CD8-positive, alpha-beta memory T cell (primary cell): ENCODE results near the gene CAB39. TPM values are rescaled to one million over a fixed set of nuclear protein-coding genes. Genes with fewer than 3 reads are reported as not detected.
A peak's percentile ranks its signal among the peaks of the same experiment; 100 is the strongest.

Experiments used
- CTCF ChIA-PET: fragments of 350-600 bp; sonication (Branson Sonifier 250); formaldehyde crosslinking; loops from one replicate; lab custom pipeline; 2021; ENCODE audit warnings: antibody characterized with exemption; lab: Charles Lee
- POLR2A ChIA-PET: fragments of 350-600 bp; sonication (Branson Sonifier 250); formaldehyde crosslinking; loops from one replicate; lab custom pipeline; 2021; ENCODE audit warnings: antibody characterized with exemption; lab: Charles Lee
- DNase-seq, 5 donors: peaks; one replicate each; pipeline versions ENCODE4 v3.0.0 to v3.0.0-alpha.2; 2020 to 2022; ENCODE audit warnings: mixed read lengths in 1 of 5
- H3K27ac ChIP-seq: one replicate; pipeline ENCODE4 v1.7.0; 2013; ENCODE audit warnings: low read depth, mild to moderate bottlenecking, low read length, moderate library complexity
- H3K27me3 ChIP-seq: 2 replicates; pipeline ENCODE4 v1.7.0; 2013; ENCODE audit warnings: low read length, mild to moderate bottlenecking; ENCODE audit not compliant: insufficient read depth, poor library complexity, severe bottlenecking
- H3K36me3 ChIP-seq: 2 replicates; pipeline ENCODE4 v1.7.0; 2013; ENCODE audit warnings: mild to moderate bottlenecking, low read length, moderate library complexity; ENCODE audit not compliant: insufficient read depth
- H3K4me1 ChIP-seq: 2 replicates; pipeline ENCODE4 v1.7.0; 2013; ENCODE audit warnings: mild to moderate bottlenecking, low read length, moderate library complexity; ENCODE audit not compliant: insufficient read depth
- H3K4me3 ChIP-seq: 2 replicates; pipeline ENCODE4 v1.7.0; 2013; ENCODE audit warnings: mild to moderate bottlenecking, low read length
- H3K9me3 ChIP-seq: 2 replicates; pipeline ENCODE4 v1.7.0; 2013; ENCODE audit warnings: mild to moderate bottlenecking, low read length
- H3K27ac Mint-ChIP-seq, 8 donors: one replicate each; pipeline ENCODE4 v1.8.0; 2020 to 2021; ENCODE audit warnings: mixed read lengths in 8 of 8, mild to moderate bottlenecking in 6 of 8, inconsistent platforms in 3 of 8, moderate library complexity in 3 of 8
- H3K27me3 Mint-ChIP-seq, 2 donors: one replicate each; pipeline ENCODE4 v1.8.0; 2020 to 2021; ENCODE audit warnings: mixed read lengths in 2 of 2, mild to moderate bottlenecking in 1 of 2, moderate library complexity in 1 of 2
- H3K36me3 Mint-ChIP-seq, 3 donors: one replicate each; pipeline ENCODE4 v1.8.0; 2020 to 2021; ENCODE audit warnings: mixed read lengths in 3 of 3, inconsistent platforms in 1 of 3, mild to moderate bottlenecking in 1 of 3
- H3K4me1 Mint-ChIP-seq, 3 donors: one replicate each; pipeline ENCODE4 v1.8.0; 2020 to 2021; ENCODE audit warnings: mixed read lengths in 3 of 3, inconsistent platforms in 1 of 3, mild to moderate bottlenecking in 1 of 3
- H3K4me3 Mint-ChIP-seq, 7 donors: one replicate each; pipeline ENCODE4 v1.8.0; 2020 to 2021; ENCODE audit warnings: mixed read lengths in 7 of 7, mild to moderate bottlenecking in 6 of 7, moderate library complexity in 4 of 7, inconsistent platforms in 2 of 7
- H3K9me3 Mint-ChIP-seq, 5 donors: one replicate each; pipeline ENCODE4 v1.8.0; 2020 to 2022; ENCODE audit warnings: mixed read lengths in 5 of 5, mild to moderate bottlenecking in 3 of 5, moderate library complexity in 2 of 5, inconsistent platforms in 1 of 5
- polyA plus RNA-seq: library from polyadenylated mRNA; unstranded; fragments of 300-500 nt; fragmentation: Illumina TruSeq; gene quantifications from one replicate; pipeline ENCODE4 v1.2.3, GENCODE V29; 2021
- total RNA-seq, 2 experiments: library from RNA; stranded (reverse); gene quantifications; one replicate each; pipeline ENCODE4 v1.2.3, GENCODE V29; 2021

CAB39 gene
- total and polyA plus RNA-seq, 3 experiments from 2014 or later = 80.8 to 147 (median 136) TPM

DNA sequence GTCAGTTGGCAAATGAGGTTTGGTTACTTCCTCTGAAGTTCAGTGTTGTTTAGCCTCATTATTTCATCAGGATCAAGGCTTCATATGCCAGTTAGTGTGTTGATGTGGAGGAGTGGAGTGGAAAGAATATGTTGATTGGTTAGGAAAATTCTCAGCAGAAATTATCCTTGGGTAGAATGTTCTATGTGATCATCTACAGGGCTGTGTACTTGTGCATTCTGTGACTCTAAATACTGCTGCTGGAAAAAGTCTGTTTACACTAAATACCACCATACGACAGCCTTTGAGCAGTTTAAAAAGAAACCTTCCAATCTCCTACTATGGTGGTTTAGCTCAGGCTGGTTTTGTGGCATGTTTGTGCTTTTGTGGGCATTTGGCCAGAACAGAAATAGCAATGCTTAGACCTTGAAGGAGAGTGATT is 25.8 kb downstream of the CAB39 start:
- no peaks in the 10 kb centered on the region for H3K27me3 ChIP-seq
- H3K4me3 Mint-ChIP-seq = peak overlapping the region in 6 of 7 donors; percentile 1 to 29 (median 5)
- peaks cover 3 to 31% (median 8%) of the 10 kb centered on the region in 3 donors for H3K36me3 Mint-ChIP-seq
- H3K4me1 Mint-ChIP-seq = peaks cover 62 to 87% (median 82%) of the 10 kb centered on the region in 3 donors
- H3K9me3 Mint-ChIP-seq = no peaks in the 10 kb centered on the region
- H3K27me3 Mint-ChIP-seq = no peaks in the 10 kb centered on the region
- no peak for DNase-seq
- POLR2A ChIA-PET = no interaction called here
- H3K9me3 ChIP-seq = no peaks in the 10 kb centered on the region
- H3K4me1 ChIP-seq = peaks cover 52% of the 10 kb centered on the region
- H3K27ac ChIP-seq = no peak overlapping the region
- H3K36me3 ChIP-seq = no peaks in the 10 kb centered on the region
- H3K27ac Mint-ChIP-seq = peak overlapping the region in 7 of 8 donors; percentile 36 to 62 (median 58)
- no peak overlapping the region for H3K4me3 ChIP-seq
- CTCF ChIA-PET = no interaction called here

DNA sequence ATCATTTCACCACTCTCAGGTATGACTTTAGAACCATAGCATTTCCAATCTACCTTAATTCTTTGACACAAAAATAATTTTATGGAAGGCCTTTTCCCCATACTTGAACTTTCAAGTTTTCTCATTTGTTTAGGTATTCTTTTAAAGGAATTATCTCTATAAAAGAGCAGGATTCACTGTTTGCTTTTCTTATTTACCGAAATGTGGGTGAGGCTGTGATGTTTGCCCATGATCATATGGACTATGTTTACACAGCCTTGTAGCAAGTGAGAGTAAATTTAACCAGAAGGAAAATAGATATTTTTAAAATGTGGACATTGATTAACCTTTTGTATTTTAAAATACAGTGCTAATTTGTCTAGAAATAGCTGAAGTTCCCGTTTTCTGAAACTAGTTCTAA is 26.3 kb downstream of the CAB39 start:
- H3K4me3 ChIP-seq = no peak overlapping the region
- no peaks in the 10 kb centered on the region for H3K27me3 Mint-ChIP-seq
- CTCF ChIA-PET = no interaction called here
- H3K36me3 Mint-ChIP-seq = peaks cover 3 to 34% (median 8%) of the 10 kb centered on the region in 3 donors
- H3K4me1 Mint-ChIP-seq = peaks cover 59 to 86% (median 77%) of the 10 kb centered on the region in 3 donors
- H3K4me1 ChIP-seq = peaks cover 46% of the 10 kb centered on the region
- H3K9me3 Mint-ChIP-seq = no peaks in the 10 kb centered on the region
- H3K27me3 ChIP-seq = no peaks in the 10 kb centered on the region
- POLR2A ChIA-PET = no interaction called here
- no peak for DNase-seq
- no peak overlapping the region for H3K27ac ChIP-seq
- H3K36me3 ChIP-seq = no peaks in the 10 kb centered on the region
- no peak overlapping the region for H3K4me3 Mint-ChIP-seq
- no peaks in the 10 kb centered on the region for H3K9me3 ChIP-seq
- peak overlapping the region in 5 of 8 donors; percentile 29 to 61 (median 51) for H3K27ac Mint-ChIP-seq

DNA sequence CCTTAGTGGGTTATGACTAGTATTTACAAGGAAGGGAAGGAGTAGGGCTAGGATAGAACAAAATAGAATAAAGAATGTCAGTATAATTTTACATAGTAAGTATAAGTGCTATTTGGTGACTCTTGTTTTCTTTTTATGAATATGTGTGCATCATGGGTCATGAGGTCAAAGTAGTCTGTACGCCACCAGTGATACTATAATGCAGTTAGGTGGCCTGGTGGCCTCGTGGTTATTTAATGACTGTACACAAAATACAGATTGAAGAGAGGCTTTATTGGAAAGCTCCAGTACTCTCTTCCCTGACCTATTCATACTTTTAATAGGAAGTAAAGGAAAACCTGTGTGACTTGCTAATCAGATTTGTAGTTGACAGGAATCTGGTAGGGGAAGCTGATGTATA is 27.3 kb downstream of the CAB39 start:
- ChIA-PET CTCF (interaction anchor here (1.2 kb wide), 1 partner anchor 22 kb away, joined by 3 read pairs; no protein-coding TSS in a partner anchor), POLR2A (no interaction called here)
- Mint-ChIP-seq H3K36me3 (peaks cover 3 to 40% (median 6%) of the 10 kb centered on the region in 3 donors), H3K27me3 (no peaks in the 10 kb centered on the region), H3K27ac (peak overlapping the region in 5 of 8 donors; percentile 5 to 54 (median 24)), H3K4me3 (no peak overlapping the region), H3K9me3 (no peaks in the 10 kb centered on the region), H3K4me1 (peaks cover 51 to 81% (median 72%) of the 10 kb centered on the region in 3 donors)
- H3K27ac ChIP-seq = no peak overlapping the region
- no peaks in the 10 kb centered on the region for H3K27me3 ChIP-seq
- H3K9me3 ChIP-seq = no peaks in the 10 kb centered on the region
- DNase-seq = no peak
- peaks cover 36% of the 10 kb centered on the region for H3K4me1 ChIP-seq
- no peak overlapping the region for H3K4me3 ChIP-seq
- H3K36me3 ChIP-seq = no peaks in the 10 kb centered on the region

DNA sequence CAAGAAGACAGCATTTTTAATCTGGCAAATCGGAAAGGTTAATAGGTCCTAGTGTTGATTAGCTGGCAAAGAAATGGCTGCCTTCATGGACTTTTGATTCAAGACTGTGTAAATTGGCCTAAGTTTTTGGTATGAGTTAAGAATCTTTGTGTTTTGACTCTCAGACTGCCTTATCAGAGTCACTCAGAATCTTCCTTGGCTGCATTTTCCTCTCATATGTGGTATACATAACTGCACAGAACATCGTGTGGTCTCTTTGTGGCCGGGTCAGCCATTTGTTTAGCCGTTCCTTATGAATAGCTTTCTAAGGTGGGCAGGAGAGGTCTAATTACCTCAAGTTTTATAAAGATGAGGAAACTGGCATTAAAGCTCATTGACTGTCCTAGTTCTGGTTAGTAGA is 30.1 kb downstream of the CAB39 start:
- peak overlapping the region in 3 of 8 donors; percentile 2 to 48 (median 48) for H3K27ac Mint-ChIP-seq
- no peaks in the 10 kb centered on the region for H3K9me3 Mint-ChIP-seq
- peaks cover 3 to 60% (median 7%) of the 10 kb centered on the region in 3 donors for H3K36me3 Mint-ChIP-seq
- DNase-seq = no peak
- ChIA-PET POLR2A (no interaction called here), CTCF (no interaction called here)
- H3K4me1 ChIP-seq = peaks cover 11% of the 10 kb centered on the region
- H3K27me3 Mint-ChIP-seq = no peaks in the 10 kb centered on the region
- no peak overlapping the region for H3K4me3 ChIP-seq
- no peaks in the 10 kb centered on the region for H3K36me3 ChIP-seq
- H3K27me3 ChIP-seq = no peaks in the 10 kb centered on the region
- H3K4me1 Mint-ChIP-seq = peaks cover 50 to 80% (median 71%) of the 10 kb centered on the region in 3 donors
- no peak overlapping the region for H3K27ac ChIP-seq
- H3K4me3 Mint-ChIP-seq = no peak overlapping the region
- no peaks in the 10 kb centered on the region for H3K9me3 ChIP-seq

DNA sequence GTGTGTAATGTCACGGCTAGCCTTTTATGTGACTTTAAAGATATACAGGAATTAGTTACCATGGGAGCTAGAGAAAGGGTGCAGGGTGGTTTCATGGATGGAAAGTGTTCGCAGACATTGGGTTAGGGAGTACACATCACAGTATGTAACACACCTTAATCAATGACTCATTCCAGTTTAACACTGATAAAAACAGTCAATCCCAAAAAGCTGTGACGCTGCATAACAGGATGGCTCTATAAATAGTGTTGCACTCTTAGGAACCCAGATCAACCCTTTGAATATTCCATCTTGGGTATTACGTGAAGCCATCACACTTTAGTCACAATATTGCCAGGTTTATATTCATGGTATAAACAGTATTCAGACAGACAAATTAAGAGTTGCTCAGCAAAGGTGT is 33.6 kb downstream of the CAB39 start:
- H3K4me3 Mint-ChIP-seq = peak overlapping the region in 1 of 7 donors; percentile 18
- POLR2A ChIA-PET = no interaction called here

DNA sequence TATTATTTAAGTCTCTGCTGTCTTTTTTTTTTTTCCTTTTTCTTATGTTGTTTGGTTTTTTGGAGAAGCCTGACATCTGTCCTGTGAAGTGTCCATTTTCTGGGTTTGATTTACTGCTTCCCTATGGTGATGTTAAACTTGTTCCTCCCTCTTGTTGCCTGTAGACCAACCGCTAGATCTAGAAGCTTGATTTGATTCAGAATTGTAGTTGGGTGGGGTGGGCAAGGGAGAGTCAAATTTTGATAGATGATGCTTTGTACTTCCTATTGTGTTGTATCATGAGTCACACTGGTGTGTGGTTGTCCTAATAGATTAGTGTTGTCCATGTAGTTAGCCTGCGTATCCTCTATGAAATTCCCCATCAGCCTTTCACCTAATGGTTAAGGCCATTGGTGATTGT is 35.4 kb downstream of the CAB39 start:
- peaks cover 0 to 48% (median 6%) of the 10 kb centered on the region in 3 donors for H3K36me3 Mint-ChIP-seq
- H3K27me3 Mint-ChIP-seq = no peaks in the 10 kb centered on the region
- no peak for DNase-seq
- H3K9me3 ChIP-seq = no peaks in the 10 kb centered on the region
- no peaks in the 10 kb centered on the region for H3K9me3 Mint-ChIP-seq
- no peaks in the 10 kb centered on the region for H3K27me3 ChIP-seq
- H3K27ac Mint-ChIP-seq = peak overlapping the region in 1 of 8 donors; percentile 49
- no peak overlapping the region for H3K4me3 Mint-ChIP-seq
- CTCF ChIA-PET = no interaction called here
- POLR2A ChIA-PET = no interaction called here
- no peak overlapping the region for H3K27ac ChIP-seq
- peaks cover 60 to 87% (median 81%) of the 10 kb centered on the region in 3 donors for H3K4me1 Mint-ChIP-seq
- peaks cover 14% of the 10 kb centered on the region for H3K4me1 ChIP-seq
- no peaks in the 10 kb centered on the region for H3K36me3 ChIP-seq
- no peak overlapping the region for H3K4me3 ChIP-seq

More for the DNA sequence above, 33.6 kb downstream of the CAB39 start:
- H3K4me3 ChIP-seq = no peak overlapping the region
- peak overlapping the region in 2 of 8 donors; percentile 4 to 21 for H3K27ac Mint-ChIP-seq
- CTCF ChIA-PET = interaction anchor here (2.2 kb wide), 1 partner anchor 52 kb away, joined by 5 read pairs; no protein-coding TSS in a partner anchor
- peaks cover 49 to 78% (median 73%) of the 10 kb centered on the region in 3 donors for H3K4me1 Mint-ChIP-seq
- no peak for DNase-seq
- H3K27me3 Mint-ChIP-seq = no peaks in the 10 kb centered on the region
- H3K9me3 Mint-ChIP-seq = no peaks in the 10 kb centered on the region
- H3K27ac ChIP-seq = no peak overlapping the region
- no peaks in the 10 kb centered on the region for H3K27me3 ChIP-seq
- no peaks in the 10 kb centered on the region for H3K36me3 ChIP-seq
- H3K4me1 ChIP-seq = peaks cover 8% of the 10 kb centered on the region
- no peaks in the 10 kb centered on the region for H3K9me3 ChIP-seq
- H3K36me3 Mint-ChIP-seq = peaks cover 3 to 50% (median 7%) of the 10 kb centered on the region in 3 donors

DNA sequence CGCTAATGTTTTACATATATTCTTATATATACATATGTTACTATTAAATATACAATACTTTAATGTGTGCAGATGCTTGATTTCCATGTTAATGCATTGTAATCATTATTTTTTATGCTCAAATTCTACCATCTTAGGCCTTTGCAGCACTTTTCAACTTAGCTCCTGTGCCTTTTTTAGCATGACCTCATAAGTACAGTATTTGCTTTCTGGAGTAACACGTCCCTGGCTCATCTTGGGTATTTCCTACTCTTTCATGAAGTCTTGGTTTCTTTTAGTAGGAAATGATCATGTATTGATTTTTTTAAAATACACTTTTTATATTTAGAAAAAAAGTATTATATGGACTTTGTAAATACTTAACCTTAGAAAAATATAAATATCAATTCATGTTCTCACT is 36.5 kb downstream of the CAB39 start:
- no peak overlapping the region for H3K4me3 ChIP-seq
- no peaks in the 10 kb centered on the region for H3K36me3 ChIP-seq
- Mint-ChIP-seq H3K4me1 (peaks cover 62 to 88% (median 86%) of the 10 kb centered on the region in 3 donors), H3K36me3 (peaks cover 0 to 44% (median 6%) of the 10 kb centered on the region in 3 donors), H3K9me3 (no peaks in the 10 kb centered on the region), H3K27me3 (no peaks in the 10 kb centered on the region), H3K27ac (no peak overlapping the region), H3K4me3 (no peak overlapping the region)
- no peaks in the 10 kb centered on the region for H3K27me3 ChIP-seq
- no peak for DNase-seq
- no peaks in the 10 kb centered on the region for H3K9me3 ChIP-seq
- CTCF ChIA-PET = no interaction called here
- peaks cover 21% of the 10 kb centered on the region for H3K4me1 ChIP-seq
- POLR2A ChIA-PET = no interaction called here
- no peak overlapping the region for H3K27ac ChIP-seq

DNA sequence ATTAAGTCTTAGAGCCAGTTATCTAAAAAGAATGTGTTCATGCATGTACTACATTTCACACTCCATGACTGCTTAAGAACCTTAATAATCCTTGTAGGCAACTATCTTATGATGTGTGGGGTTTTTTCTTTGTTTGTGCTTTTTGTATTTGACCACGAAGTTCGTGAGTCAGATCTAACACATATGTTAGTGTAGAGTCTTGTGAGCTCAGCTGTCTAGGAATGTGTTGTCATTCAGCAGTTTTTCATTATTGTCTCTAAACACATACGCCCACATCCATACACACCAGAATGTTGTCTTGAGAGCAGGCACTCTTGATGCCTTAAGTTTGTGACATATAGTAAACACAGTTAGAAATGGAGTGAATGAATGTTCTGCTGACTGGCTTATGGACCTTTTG is 38.4 kb downstream of the CAB39 start:
- peaks cover 29% of the 10 kb centered on the region for H3K4me1 ChIP-seq

More for the DNA sequence above, 38.4 kb downstream of the CAB39 start:
- ChIA-PET POLR2A (no interaction called here), CTCF (no interaction called here)
- peaks cover 72 to 96% (median 91%) of the 10 kb centered on the region in 3 donors for H3K4me1 Mint-ChIP-seq
- H3K4me3 Mint-ChIP-seq = no peak overlapping the region
- no peaks in the 10 kb centered on the region for H3K27me3 ChIP-seq
- H3K4me3 ChIP-seq = no peak overlapping the region
- no peaks in the 10 kb centered on the region for H3K9me3 Mint-ChIP-seq
- no peaks in the 10 kb centered on the region for H3K9me3 ChIP-seq
- no peak overlapping the region for H3K27ac ChIP-seq
- peak overlapping the region in 3 of 8 donors; percentile 34 to 73 (median 38) for H3K27ac Mint-ChIP-seq
- DNase-seq = no peak
- H3K36me3 Mint-ChIP-seq = peaks cover 0 to 33% (median 8%) of the 10 kb centered on the region in 3 donors
- no peaks in the 10 kb centered on the region for H3K27me3 Mint-ChIP-seq
- no peaks in the 10 kb centered on the region for H3K36me3 ChIP-seq
